HS-27A (cell line): ENCODE results near the gene MET.
"Not testable (repeated sequence)": the region's sequence is repeated elsewhere in the genome, so short reads cannot be mapped to it uniquely, and the experiment has no call there.

ENCODE experiments used
- DNase-seq: peaks from one replicate; pipeline ENCODE4 v3.0.0-alpha.2; 2012; ENCODE audit warnings: low read depth, missing footprints

Gene MET

DNA sequence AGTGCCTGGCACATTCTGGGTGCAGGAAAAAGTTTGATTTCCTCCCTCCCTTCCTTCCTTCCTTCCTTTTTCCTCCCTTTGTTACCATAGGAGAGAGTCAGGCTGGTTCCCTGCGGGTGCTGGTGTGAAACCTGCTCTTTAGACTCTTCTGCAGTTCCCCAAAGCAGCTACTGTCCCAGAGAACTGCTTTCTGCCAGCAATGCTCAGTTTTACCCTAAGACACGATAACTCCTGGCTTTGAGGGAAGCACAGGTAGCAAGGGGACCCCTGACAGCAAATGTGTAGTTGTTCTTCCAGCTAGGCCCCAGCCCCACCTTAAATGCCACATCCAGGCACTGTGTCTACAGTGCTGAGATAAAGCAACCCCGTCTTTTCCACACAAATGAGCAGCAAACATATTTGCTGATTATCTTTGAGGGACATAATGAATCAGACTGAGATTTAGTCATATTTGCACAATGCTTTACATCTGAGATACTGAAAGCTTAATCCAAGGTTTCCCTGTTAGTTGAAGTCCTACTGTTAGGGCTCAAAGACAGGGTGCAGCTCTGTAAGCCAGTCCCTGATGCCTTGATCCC lies 55.5 kb downstream of the MET start:
- no peak for DNase-seq

DNA sequence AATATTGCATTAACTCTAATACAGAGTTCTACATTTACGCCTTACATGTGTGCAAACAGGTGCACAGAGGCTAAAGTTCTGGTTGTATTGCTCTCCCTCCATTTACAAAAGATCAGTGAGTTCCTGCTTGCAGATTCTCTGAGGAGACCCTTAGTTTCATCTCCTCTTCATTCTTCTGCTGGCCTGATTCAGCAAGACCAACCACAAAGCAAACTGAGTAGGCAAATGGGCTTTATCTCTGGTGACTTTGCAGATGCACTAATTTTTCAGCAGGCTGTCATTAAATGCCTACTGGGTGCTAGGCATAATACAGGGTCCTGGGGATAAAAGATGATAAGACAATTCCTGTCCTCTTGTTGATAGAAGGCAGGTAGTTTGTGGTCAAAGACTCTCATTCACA lies 56.4 kb downstream of the MET start:
- no peak for DNase-seq

DNA sequence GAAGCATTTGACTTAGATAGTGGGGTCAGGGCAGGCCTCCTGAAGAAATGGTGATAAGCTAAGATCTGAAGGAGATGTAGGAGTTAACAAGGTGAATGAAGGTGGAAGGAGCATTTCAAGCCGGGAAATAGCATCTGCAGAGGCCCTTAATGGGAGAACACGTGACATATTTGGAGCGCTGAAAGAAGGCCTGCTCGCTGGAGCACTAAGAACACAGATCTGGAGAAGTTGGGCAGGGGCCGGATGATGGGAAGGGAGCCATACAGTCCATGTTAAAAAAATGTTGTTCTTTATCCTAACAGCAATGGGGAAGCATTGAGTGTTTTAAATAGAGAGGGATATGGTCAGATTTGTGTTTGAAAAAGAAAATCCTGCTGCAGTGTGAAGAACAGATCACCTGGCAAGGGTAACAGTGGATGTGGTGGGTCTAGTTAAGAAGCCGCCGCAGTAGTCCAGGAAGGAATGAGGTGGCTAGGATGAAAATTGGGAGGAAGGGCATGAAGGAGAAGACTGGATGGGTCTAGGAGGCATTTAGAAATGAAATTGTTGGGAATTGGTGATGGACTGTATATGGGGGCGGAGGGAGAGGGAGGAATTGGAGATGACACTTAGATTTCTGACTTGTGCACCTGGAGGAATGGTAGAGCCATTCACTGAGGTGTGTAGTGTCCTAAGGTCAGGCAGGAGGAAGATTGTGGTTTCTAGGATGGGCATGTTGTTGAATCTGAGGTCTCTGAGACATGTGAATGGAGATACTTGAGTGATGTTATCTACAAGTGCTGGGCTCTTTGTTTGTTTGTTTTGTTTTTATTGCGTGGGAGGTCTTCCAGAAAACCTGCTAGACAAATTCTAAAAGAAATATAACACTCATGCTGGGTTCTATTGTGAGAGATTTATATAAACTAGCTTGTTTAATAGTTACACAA lies 58.4 kb downstream of the MET start:
- DNase-seq, result no peak

DNA sequence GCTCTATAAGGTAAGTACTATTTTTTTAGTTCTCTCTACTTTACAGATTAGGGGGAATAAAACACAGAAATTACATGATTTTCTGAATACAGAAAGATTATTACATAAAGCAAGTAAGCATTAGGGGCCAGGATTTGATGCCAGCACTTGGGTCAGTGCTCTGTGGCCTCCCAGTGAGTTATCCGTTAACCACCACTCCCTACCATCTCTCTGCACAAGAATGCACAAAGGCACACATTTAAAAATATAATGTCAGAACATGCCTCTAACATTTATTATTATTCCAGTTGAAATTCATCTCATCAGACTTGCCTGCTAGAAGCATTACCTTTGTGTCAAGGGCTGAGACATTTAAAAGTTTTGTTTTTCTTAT lies 59.0 kb downstream of the MET start:
- DNase-seq, result no peak

DNA sequence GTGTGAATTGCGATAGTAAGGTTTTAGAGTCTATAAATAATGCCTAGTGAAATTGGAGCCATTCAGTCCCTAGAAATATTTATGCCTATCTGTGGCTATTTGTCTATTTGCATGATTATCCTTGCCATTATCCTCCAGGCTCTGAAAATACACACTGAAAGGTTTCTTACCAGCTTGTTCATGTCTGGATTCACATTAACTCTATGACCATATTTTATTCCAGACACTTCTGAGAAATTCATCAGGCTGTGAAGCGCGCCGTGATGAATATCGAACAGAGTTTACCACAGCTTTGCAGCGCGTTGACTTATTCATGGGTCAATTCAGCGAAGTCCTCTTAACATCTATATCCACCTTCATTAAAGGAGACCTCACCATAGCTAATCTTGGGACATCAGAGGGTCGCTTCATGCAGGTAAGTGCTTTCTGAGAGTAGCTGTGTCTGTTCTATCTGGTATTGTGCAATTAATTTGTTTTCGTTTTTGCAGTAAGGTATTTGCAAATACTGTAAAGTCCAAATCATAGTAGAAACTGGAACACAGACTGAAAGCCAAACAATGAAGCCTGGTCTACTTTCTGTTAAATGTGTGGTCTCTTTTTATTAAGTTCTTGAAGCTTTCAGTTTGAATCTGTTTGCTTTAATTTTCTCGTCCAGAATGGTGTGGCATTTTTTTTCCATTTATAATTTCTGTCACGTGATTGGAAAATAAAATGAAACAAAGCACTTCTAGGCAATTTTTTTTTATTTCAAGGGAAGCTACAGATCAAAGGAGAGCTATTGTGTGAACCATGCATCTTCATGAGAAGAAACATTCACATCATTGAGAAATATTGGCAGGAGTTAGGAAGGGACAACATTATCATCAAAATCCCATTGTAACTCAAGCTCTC lies 59.7 kb downstream of the MET start:
- DNase-seq, result no peak

DNA sequence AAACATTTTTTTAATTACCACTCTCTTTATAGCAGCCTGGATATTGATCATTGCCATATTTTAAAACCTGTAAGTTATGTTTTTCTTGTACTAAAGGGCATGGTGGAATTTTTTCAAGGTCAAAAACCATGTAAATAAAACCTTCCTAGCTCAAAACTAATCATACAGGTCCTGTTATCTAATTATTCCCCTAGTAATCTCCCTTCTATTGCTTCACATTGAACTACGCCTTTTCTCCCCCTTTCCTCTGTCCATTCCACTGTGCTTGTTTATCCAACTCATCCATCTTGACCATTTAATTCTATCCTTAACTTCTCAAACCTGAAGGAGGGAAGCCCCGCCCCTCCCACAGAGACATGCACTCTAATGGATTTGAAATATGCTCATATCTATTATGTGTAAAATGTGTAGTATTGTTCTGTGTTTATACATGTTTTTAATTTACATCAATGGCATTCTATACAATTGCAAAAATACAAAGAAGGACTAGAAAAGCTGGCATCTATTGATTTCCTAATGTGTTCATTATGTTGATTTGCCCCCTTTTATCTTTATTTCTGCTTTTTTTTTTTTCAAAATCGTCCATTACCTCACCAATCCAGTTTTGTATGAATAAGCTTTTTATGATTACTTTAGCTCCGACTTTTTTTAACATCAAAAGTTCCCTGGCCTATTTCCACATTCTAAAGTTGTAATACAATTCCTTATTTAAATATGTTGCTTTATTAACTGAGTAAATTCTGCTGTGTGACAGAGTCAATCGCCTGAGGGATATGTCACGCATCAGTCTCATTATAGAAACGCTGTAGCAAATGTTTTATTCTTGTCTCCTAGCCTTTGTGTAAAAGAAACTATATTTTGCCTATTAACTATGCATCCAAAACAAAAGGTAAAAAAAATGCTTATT lies 61.0 kb downstream of the MET start:
- DNase-seq, result no peak

DNA sequence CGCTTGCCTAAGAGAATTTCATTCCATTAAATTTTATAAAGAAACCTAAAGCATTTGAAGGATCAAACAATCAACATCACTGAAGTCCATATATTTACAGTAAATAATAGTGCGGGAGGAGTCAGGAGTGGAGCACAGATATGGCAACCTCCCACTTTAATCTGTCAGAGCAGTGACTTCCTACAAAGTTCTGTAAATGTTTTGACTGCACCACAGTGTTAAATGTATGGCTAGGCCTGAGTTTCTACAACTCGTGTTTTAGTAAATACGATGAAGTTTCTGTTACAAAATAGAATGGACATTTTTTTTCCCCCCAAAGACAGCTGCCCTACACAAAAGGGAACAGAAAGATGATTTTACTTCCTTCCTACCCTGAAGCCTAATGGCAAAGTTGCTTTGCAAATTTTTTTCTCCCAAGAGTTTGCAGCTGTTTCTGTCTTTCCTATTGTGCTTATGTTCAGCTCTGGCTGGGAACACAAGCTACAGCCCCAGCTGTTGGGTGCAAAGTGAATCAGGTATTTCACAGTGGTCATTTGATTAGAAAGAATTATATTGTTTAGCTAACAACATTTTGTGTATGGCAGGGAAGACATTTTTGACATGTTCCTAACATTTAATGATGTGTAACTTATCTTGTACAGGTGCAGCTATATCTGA lies 62.1 kb downstream of the MET start:
- DNase-seq, result no peak

GRCh38 chr7:116734710-116735109 lies 62.7 kb downstream of the MET start:
- DNase-seq, result no peak

DNA sequence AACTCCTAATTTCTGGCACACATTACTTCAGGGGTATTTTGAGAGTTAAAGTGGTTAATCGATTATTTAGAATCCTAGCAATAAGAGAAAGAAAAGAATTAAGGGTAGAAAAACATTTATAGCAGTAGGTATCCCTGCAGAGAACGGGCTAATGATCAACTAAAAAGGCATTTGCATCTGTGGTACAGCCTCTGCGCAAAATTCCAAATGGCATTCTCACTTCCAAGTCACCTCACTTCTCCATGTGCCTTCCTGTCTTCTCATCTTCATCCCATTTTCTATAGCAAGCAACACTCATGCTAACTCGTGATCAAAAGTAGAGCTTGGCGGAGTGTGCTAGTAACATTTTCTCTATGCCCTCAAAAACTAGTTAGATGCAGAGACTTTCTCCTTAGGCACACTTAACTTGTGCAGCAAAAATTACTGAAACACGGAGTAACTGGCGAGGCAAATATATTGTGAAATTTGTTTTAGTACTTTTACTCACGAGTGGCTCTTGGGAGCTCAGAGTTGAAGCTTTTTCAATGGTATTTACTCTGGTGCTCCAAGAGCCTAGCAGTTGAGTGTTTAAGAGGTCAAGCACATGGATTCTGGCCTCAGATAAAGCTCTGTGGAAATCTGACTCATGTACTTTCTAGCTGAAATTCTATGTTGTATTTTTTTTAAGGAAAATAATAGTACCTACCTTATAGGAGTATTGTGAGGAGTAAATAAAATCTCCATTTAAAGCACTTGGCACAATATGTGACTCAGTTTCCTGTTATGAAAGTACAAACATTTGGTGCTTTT lies 65.1 kb downstream of the MET start:
- DNase-seq, result no peak

DNA sequence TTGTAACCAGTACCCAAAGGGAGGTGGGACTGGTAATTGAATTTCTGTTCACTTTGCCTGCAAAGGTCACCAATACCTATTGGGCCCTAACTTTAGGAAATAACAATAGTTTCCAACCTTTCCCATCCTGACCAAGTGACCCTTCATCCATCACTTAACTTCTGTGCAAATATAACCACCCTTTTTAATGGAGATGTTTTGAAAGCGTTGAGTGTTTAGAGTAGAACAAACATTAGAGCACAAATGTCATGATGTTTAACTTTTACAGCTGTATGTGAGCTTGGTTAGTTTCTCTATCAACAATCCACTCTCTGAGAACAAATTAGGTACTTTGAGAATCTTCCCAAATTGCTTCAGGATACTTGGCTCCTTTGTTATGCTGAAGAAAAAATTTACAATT lies 66.4 kb downstream of the MET start:
- DNase-seq, result no peak

DNA sequence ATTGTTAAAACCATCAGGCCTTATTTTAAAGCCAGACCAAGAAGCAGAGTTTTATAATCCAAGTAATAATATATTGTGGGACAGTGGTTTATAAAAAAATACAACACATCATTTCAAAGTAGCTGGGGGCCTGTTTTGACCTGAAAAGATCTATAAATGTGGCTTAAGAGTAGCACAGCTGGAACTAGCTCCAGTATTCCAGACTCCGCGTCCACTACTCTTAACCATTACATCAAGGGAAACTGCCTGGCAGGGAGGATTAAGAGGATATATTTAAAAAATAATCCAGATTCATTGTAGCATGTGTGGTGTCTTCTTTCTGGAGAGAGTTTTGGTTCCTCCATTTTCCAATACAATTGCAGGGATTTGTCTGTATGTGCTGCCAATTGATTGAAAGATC lies 67.3 kb downstream of the MET start:
- DNase-seq, result no peak

GRCh38 chr7:116740231-116740630 lies 68.2 kb downstream of the MET start:
- DNase-seq, result no peak

DNA sequence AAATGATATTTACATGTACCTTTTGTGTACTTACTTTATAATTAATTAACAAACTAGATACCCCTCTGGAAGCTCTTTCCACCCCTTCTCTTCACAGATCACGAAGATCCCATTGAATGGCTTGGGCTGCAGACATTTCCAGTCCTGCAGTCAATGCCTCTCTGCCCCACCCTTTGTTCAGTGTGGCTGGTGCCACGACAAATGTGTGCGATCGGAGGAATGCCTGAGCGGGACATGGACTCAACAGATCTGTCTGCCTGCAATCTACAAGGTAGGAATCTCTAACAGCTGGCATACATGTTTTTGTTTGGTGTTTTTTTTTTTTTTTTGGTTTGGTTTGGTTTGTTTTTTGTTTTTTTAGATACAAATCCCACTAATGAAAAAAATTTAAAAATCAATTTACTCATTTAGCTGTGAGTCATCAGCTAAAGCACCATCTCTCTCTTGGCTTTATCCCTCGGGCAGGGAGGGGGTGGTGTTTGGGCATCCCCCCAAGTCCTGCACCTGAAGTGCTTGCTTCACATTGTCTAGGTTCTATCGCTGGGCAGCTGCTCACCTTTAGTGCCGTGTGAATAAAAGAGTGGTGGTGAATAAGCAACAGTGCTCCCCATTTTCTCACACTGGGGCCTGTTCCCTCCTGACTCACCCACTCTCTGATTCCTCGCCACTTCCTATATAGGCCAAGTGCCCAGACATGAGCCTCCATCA lies 68.9 kb downstream of the MET start:
- DNase-seq, result no peak

DNA sequence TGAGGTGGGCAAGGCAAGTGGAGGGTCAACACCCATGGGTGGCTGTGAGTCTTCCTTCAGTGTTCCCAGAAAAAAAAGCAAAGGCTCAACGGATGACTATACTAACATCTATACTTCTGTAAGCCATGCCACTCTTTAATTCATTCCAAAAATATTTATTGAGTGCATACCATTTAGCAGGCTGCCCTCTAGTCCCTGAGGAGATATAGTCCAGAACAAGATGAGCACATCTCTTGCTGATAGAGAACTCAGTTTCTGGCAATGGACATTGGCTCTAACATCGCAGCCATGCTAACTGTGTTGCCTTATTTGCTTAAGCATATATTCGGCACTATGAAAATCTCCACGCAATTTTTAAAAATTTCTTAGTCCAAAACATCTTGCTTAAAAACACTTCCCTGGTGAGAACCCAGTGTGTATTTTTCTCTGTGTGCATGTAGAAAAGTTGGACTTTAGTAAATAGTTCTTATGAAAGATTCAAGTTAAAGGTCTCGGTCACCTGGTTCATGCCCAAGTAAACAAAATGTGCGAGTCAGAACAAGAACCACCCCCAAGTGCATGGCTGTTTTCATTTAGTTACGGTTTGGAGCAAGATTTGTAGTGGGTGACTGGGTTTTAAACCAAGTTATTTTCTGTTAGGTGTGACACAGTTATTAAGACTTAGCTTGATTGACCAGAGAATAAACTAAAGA lies 69.8 kb downstream of the MET start:
- no peak for DNase-seq

DNA sequence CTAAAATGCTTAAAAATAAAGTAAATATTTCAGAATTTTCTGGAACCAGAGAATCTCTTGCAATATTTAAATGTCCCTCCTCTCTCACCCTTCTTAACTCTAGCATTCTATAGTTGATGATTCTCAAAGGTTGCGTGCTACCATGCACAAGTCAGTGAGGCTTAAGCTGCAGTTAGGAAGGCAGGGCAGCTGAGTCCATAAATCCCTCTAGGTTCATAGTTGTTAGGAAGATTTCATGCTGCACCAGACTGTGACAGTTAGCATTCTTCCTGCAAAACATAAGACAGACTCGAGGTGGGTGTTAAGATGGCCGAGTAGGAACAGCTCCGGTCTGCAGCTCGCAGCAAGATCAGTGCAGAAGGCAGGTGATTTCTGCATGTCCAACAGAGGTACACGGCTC lies 70.6 kb downstream of the MET start:
- DNase-seq, result no peak

GRCh38 chr7:116743835-116744234 lies 71.8 kb downstream of the MET start:
- not testable (repeated sequence) for DNase-seq

- not testable (repeated sequence) for DNase-seq
Observed at GRCh38 chr7:116746388-116746787, 74.4 kb downstream of the MET start.

DNA sequence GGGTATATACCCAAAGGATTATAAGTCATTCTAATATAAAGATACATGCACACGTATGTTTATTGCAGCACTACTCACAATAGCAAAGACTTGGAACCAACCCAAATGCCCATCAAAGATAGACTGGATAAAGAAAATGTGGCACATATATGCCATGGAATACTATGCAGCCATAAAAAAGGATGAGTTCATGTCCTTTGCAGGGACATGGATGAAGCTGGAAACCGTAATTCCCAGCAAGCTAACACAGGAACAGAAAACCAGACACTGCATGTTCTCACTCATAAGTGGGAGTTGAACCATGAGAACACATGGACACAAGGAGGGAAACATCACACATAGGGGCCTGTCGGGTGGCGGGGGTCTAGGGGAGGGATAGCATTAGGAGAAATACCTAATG lies 79.1 kb downstream of the MET start:
- not testable (repeated sequence) for DNase-seq
